ENCODE data around the gene MGAT4C. TPM values are rescaled to one million over a fixed set of nuclear protein-coding genes. Genes with fewer than 3 reads are reported as not detected.

The MGAT4C gene
- total RNA-seq, 4 donors from 2014 or later = under 0.01 to 2.5 (median 0.31) TPM

DNA sequence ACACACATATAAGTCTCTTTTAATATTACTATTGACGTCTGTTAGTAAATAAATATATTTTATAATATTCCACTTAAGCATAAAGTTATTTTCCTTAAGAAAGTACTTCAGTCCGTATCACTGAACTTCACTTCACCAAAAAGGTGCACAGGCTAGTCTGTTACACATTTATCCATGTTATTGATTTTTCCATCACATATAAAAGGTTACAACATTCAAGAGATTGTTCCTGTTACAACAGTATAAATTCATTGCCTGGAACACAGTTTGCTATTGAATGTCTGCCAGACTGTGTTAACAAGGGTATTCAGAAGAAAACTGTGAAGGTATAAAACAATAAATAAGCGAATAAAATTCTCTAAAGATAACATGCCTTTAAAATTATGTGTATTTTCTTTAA lies 206.2 kb downstream of the MGAT4C start:
- no peak for TF ChIP-seq POLR2A (IDR thresholded peaks at IDR 0.05)
- TF ChIP-seq, protein P1, sequence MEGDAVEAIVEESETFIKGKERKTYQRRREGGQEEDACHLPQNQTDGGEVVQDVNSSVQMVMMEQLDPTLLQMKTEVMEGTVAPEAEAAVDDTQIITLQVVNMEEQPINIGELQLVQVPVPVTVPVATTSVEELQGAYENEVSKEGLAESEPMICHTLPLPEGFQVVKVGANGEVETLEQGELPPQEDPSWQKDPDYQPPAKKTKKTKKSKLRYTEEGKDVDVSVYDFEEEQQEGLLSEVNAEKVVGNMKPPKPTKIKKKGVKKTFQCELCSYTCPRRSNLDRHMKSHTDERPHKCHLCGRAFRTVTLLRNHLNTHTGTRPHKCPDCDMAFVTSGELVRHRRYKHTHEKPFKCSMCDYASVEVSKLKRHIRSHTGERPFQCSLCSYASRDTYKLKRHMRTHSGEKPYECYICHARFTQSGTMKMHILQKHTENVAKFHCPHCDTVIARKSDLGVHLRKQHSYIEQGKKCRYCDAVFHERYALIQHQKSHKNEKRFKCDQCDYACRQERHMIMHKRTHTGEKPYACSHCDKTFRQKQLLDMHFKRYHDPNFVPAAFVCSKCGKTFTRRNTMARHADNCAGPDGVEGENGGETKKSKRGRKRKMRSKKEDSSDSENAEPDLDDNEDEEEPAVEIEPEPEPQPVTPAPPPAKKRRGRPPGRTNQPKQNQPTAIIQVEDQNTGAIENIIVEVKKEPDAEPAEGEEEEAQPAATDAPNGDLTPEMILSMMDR (IDR thresholded peaks at IDR 0.05) = no peak
- H3K36me3 ChIP-seq = no peaks in the 10 kb centered on the region
- no peak for DNase-seq
- no peaks in the 10 kb centered on the region for H3K9me3 ChIP-seq
- H3K27ac ChIP-seq = no peak overlapping the region
- intact Hi-C loops (cut with DNase I; ENCODE audit: low total_unique reads) = no loop called here
- no peak overlapping the region for H3K4me3 ChIP-seq
- H3K27me3 ChIP-seq = no peaks in the 10 kb centered on the region
- no peaks in the 10 kb centered on the region for H3K4me1 ChIP-seq

GRCh38 chr12:86044396-86044795 lies 211.8 kb downstream of the MGAT4C start:
- H3K27me3 ChIP-seq = no peaks in the 10 kb centered on the region
- TF ChIP-seq, protein P1 (IDR thresholded peaks at IDR 0.05) = no peak
- TF ChIP-seq POLR2A (IDR thresholded peaks at IDR 0.05) = no peak
- no peaks in the 10 kb centered on the region for H3K36me3 ChIP-seq
- intact Hi-C loops (cut with DNase I; ENCODE audit: low total_unique reads) = no loop called here
- no peak overlapping the region for H3K4me3 ChIP-seq
- H3K27ac ChIP-seq = no peak overlapping the region
- no peaks in the 10 kb centered on the region for H3K9me3 ChIP-seq
- no peak for DNase-seq
- H3K4me1 ChIP-seq = no peaks in the 10 kb centered on the region

GRCh38 chr12:86042062-86042461 lies 214.1 kb downstream of the MGAT4C start:
- Histone ChIP-seq H3K4me1 (no peaks in the 10 kb centered on the region), H3K9me3 (no peaks in the 10 kb centered on the region), H3K27ac (no peak overlapping the region), H3K36me3 (no peaks in the 10 kb centered on the region), H3K4me3 (no peak overlapping the region), H3K27me3 (no peaks in the 10 kb centered on the region)
- intact Hi-C loops (cut with DNase I; ENCODE audit: low total_unique reads) = no loop called here
- TF ChIP-seq, protein P1 (IDR thresholded peaks at IDR 0.05) = no peak
- no peak for TF ChIP-seq POLR2A (IDR thresholded peaks at IDR 0.05)
- DNase-seq = no peak

DNA sequence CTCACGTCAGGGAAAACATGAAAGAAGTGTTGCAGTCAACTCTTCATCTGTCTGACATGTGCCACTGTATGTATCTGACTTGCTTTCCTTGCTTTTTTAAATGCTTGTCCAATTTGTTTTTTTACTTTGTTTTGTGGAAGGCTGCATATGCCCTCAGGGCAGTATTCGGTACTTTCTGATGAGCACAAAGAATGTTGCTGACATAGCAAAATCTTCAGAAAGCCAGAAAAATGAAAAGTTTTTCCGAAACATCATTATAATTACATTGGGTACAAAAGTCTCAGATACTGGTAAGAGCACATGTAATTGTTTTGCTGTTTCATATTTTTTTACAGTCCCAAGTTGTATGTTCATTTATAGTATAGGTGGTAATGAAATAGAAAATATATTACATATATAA lies 237.8 kb downstream of the MGAT4C start:
- no peaks in the 10 kb centered on the region for H3K4me1 ChIP-seq

DNA sequence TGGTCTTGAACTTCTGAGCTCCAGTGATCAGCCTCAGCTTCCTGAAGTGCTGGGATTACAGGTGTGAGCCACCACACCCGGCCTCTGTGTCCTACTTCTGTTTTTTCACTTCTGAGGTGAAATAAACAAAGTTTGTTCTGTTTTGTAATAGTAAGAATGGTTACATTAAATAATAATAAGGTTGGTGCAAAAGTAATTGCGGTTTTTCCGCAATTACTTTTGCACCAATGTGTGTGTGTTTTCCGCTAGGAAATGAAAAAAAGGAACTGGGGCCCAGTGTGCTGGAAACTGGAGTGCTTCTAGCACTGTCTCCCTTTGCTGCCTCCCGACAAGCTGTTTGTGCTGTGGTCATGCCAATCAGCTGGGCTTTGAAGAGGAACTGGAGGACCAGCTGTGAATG lies 241.2 kb downstream of the MGAT4C start:
- no peaks in the 10 kb centered on the region for H3K4me1 ChIP-seq
- H3K9me3 ChIP-seq = no peaks in the 10 kb centered on the region
- intact Hi-C loops (cut with DNase I; ENCODE audit: low total_unique reads) = no loop called here
- no peaks in the 10 kb centered on the region for H3K36me3 ChIP-seq
- no peak for DNase-seq
- H3K4me3 ChIP-seq = no peak overlapping the region
- TF ChIP-seq, protein P1 (IDR thresholded peaks at IDR 0.05) = no peak
- TF ChIP-seq POLR2A (IDR thresholded peaks at IDR 0.05) = no peak
- no peaks in the 10 kb centered on the region for H3K27me3 ChIP-seq
- H3K27ac ChIP-seq = no peak overlapping the region

More for the DNA sequence above, 237.8 kb downstream of the MGAT4C start:
- Histone ChIP-seq H3K4me3 (no peak overlapping the region), H3K27ac (no peak overlapping the region), H3K27me3 (no peaks in the 10 kb centered on the region), H3K36me3 (no peaks in the 10 kb centered on the region), H3K9me3 (no peaks in the 10 kb centered on the region)
- no peak for TF ChIP-seq POLR2A (IDR thresholded peaks at IDR 0.05)
- TF ChIP-seq, protein P1 (IDR thresholded peaks at IDR 0.05) = no peak
- DNase-seq = no peak
- intact Hi-C loops (cut with DNase I; ENCODE audit: low total_unique reads) = no loop called here
